BLaER1 treated with 17β-estradiol and CSF1 and Interleukin-3, amounts not matched to agents 10 nM and 100 nM (cell line): ENCODE results near the gene DDX39B.
A peak's percentile ranks its signal among the peaks of the same experiment; 100 is the strongest.
"Not testable (repeated sequence)": the region's sequence is repeated elsewhere in the genome, so short reads cannot be mapped to it uniquely, and the experiment has no call there.

ENCODE experiments used
- H3K27ac ChIP-seq, 11 experiments: shearing (Covaris generic); formaldehyde crosslinking; 2 replicates each; pipeline ENCODE4 v1.8.1; 2022
- H3K27me3 ChIP-seq, 11 experiments: shearing (Covaris generic); formaldehyde crosslinking; 2 replicates each; pipeline ENCODE4 v1.8.1; 2022
- H3K36me3 ChIP-seq, 11 experiments: shearing (Covaris generic); formaldehyde crosslinking; 2 replicates each; pipeline ENCODE4 v1.8.1; 2022
- H3K4me1 ChIP-seq, 10 experiments: shearing (Covaris generic); formaldehyde crosslinking; 2 replicates each; pipeline ENCODE4 v1.8.1; 2022
- H3K4me2 ChIP-seq, 11 experiments: shearing (Covaris generic); formaldehyde crosslinking; 2 replicates each; pipeline ENCODE4 v1.8.1; 2022
- H3K4me3 ChIP-seq, 10 experiments: shearing (Covaris generic); formaldehyde crosslinking; 2 replicates each; pipeline ENCODE4 v1.8.1; 2022
- H3K9ac ChIP-seq, 11 experiments: shearing (Covaris generic); formaldehyde crosslinking; 2 replicates each; pipeline ENCODE4 v1.8.1; 2022
- H3K9me3 ChIP-seq, 11 experiments: shearing (Covaris generic); formaldehyde crosslinking; replicated peaks in 1 of 11; 2 replicates each; pipeline ENCODE4 v1.8.1; 2022
- H4K20me1 ChIP-seq, 11 experiments: shearing (Covaris generic); formaldehyde crosslinking; 2 replicates each; pipeline ENCODE4 v1.8.1; 2022
- Cebpa-rat ChIP-seq, 11 experiments: shearing (Covaris generic); IDR thresholded peaks; 2 replicates each; pipeline ENCODE4 v1.8.1; 2022

Gene DDX39B

DNA sequence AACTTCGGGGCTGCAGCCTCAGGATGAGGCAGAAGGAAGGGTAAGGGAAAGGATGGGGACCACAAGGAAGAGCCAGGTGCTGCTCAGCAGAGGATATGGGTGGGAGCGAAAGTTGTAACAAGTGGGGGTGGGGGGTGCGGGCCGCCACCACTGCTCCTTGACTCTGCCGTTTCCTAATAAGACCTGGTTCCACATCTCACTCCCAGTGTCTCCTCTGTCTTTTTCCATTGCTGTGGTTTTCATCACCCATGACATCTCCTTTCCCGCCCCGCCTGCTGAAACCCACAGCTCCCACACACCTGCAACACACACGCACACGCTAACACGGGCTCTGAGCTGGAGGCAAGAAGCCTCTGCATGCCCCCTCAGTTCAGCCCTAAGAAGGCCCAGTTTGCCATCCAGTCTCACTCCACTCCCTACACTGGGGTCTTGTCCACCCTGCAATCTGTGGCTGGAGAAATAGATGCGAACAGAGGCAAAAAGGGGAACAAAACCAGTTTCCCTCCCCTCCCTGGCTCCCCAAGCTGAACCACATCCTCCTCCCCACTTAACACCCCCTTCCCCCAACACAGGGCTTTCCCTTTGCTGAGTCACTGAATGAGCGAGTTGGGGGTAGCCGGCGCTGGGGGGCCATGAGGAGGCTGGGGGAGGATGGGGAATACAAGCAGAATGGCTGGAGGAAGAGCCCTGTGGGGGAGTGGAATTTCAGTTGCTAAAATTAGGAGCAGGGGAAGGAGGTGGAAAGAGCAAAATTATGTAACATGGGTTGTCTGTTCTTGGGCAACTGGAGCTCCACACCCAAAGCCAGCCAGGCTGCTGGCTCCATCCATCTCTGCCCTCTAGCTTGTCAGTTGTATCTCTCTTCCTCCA lies 17.1 kb upstream of the DDX39B start:
- Histone ChIP-seq H4K20me1 (no peaks in the 10 kb centered on the region; a peak in 2 of 22 replicates), H3K9ac (peak overlapping the region; percentile 73 to 96 (median 92)), H3K4me3 (peak overlapping the region; percentile 30 to 69 (median 58)), H3K36me3 (peaks cover 3 to 24% (median 10%) of the 10 kb centered on the region in 11 experiments; a peak in 15 of 22 replicates), H3K4me1 (peaks cover 90 to 100% (median 96%) of the 10 kb centered on the region in 10 experiments), H3K27me3 (no peaks in the 10 kb centered on the region), H3K4me2 (peak overlapping the region; percentile 96 to 100 (median 100)), H3K27ac (peak overlapping the region; percentile 82 to 100 (median 99)), H3K9me3 (no peaks in the 10 kb centered on the region)
- TF ChIP-seq Cebpa-rat (IDR thresholded peaks at IDR 0.05): peak; percentile 64 to 95 (median 91); a peak in 20 of 22 replicates

GRCh38 chr6:31558318-31558625 lies 16.5 kb upstream of the DDX39B start:
- no peaks in the 10 kb centered on the region for H3K27me3 ChIP-seq
- H3K9me3 ChIP-seq: no peaks in the 10 kb centered on the region
- H4K20me1 ChIP-seq: no peaks in the 10 kb centered on the region; a peak in 2 of 22 replicates
- H3K36me3 ChIP-seq: peaks cover 9 to 30% (median 16%) of the 10 kb centered on the region in 11 experiments; a peak in 17 of 22 replicates
- H3K4me1 ChIP-seq: peaks cover 84 to 100% (median 96%) of the 10 kb centered on the region in 10 experiments
- peak overlapping the region; percentile 65 to 96 (median 92) for H3K9ac ChIP-seq
- no peak for TF ChIP-seq Cebpa-rat (IDR thresholded peaks at IDR 0.05)
- peak overlapping the region; percentile 82 to 100 (median 99) for H3K27ac ChIP-seq
- peak overlapping the region; percentile 96 to 100 (median 100) for H3K4me2 ChIP-seq
- H3K4me3 ChIP-seq: peak overlapping the region; percentile 30 to 69 (median 58)

DNA sequence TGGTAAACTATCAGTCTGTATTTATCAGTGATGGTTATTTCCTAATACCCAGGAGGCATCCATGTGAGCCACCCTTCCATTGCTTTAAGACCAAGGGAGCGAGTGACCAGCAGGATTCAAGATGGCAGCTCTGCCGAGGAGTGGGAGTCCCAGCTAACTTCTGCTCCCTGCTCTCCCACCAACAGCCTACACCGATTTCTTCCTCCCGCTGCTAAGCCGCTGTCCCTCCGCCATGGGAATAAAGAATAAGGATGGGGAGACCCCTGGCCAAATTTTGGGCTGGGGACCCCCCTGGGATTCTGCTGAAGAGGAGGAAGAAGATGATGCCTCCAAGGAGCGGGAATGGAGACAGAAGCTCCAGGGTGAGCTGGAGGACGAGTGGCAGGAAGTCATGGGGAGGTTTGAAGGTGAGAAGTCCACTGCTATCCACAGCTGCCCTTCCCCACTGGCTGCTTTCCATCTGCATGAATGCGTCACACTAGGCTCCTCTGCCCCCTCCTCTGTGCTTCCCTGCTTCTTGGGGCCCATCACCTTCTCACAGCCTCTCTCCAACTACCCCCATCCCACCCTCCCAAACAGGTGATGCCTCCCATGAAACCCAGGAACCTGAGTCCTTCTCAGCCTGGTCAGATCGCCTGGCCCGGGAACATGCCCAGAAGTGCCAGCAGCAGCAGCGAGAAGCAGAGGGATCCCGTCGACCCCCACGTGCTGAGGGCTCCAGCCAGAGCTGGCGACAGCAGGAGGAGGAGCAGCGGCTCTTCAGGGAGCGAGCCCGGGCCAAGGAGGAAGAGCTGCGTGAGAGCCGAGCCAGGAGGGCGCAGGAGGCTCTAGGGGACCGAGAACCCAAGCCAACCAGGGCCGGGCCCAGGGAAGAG lies 15.9 kb upstream of the DDX39B start:
- peaks cover 78 to 99% (median 94%) of the 10 kb centered on the region in 10 experiments for H3K4me1 ChIP-seq
- H3K36me3 ChIP-seq: peaks cover 13 to 35% (median 21%) of the 10 kb centered on the region in 11 experiments; a peak in 17 of 22 replicates
- H3K27me3 ChIP-seq: no peaks in the 10 kb centered on the region
- H3K27ac ChIP-seq: peak overlapping the region; percentile 82 to 100 (median 99)
- peak overlapping the region; percentile 96 to 100 (median 100) for H3K4me2 ChIP-seq
- peak overlapping the region; percentile 65 to 96 (median 92) for H3K9ac ChIP-seq
- H4K20me1 ChIP-seq: no peaks in the 10 kb centered on the region; a peak in 2 of 22 replicates
- H3K4me3 ChIP-seq: peak overlapping the region; percentile 30 to 69 (median 58)
- TF ChIP-seq Cebpa-rat (IDR thresholded peaks at IDR 0.05): no peak
- H3K9me3 ChIP-seq: no peaks in the 10 kb centered on the region

DNA sequence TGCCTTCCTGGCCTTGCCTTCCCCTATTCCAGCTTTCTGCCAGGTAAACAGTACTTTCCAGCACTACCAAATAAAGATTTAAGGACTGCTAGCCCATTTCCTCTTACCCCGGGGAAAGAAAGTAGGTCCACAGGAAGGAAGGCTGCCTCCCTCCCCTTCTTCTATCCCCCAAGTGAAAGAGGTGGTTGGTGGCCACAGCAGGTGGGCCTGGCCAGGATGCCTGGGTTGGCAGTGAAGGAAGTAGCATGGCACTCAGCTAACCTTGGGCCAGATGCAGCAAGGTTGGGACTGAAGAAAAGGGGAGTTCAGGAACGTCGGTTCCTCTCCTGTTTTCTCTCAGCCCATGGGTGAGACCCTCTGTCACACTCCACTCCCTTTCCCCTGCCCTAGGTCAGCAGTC lies 14.5 kb upstream of the DDX39B start:
- Histone ChIP-seq H3K4me1 (peaks cover 64 to 93% (median 89%) of the 10 kb centered on the region in 10 experiments), H3K27me3 (no peaks in the 10 kb centered on the region), H3K4me2 (peak overlapping the region; percentile 96 to 100 (median 100)), H3K4me3 (peak overlapping the region in 3 of 10 experiments; percentile 0 to 19 (median 18); a peak in 3 of 20 replicates), H3K36me3 (peaks cover 13 to 41% (median 23%) of the 10 kb centered on the region in 11 experiments; a peak in 17 of 22 replicates), H3K9me3 (no peaks in the 10 kb centered on the region), H4K20me1 (no peaks in the 10 kb centered on the region; a peak in 2 of 22 replicates), H3K9ac (peak overlapping the region in 10 of 11 experiments; percentile 20 to 94 (median 46); a peak in 14 of 22 replicates), H3K27ac (peak overlapping the region in 10 of 11 experiments; percentile 25 to 100 (median 98); a peak in 19 of 22 replicates)
- TF ChIP-seq Cebpa-rat (IDR thresholded peaks at IDR 0.05): no peak

- Histone ChIP-seq H3K27ac (peak overlapping the region in 8 of 11 experiments; percentile 38 to 85 (median 55); a peak in 16 of 22 replicates), H3K36me3 (peaks cover 12 to 56% (median 33%) of the 10 kb centered on the region in 11 experiments; a peak in 20 of 22 replicates), H3K4me2 (peak overlapping the region in 8 of 11 experiments; percentile 23 to 39 (median 28); a peak in 13 of 22 replicates), H3K4me1 (peaks cover 43 to 85% (median 75%) of the 10 kb centered on the region in 10 experiments), H3K9ac (peak overlapping the region in 3 of 11 experiments; percentile 5 to 33 (median 26); a peak in 6 of 22 replicates)
- H4K20me1 ChIP-seq, H3K27me3 ChIP-seq, H3K9me3 ChIP-seq, H3K4me3 ChIP-seq: not testable (repeated sequence)
Observed at GRCh38 chr6:31551371-31551770, 9.6 kb upstream of the DDX39B start.

DNA sequence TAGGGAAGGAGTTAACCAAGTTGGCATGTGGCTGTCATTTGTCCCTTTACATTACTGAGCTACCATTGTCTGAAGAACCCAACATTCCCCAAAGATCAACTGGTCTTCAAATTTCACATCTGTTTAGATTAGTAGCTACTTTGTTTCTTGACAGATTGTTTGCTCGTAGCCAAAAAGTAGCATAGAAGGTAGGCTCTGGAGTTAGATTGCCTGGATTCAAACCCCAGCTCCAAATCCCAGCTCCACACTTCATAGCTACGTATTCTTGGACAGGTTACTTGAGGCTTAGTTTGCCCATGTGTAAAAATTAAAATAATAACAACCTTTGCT lies 6.7 kb upstream of the DDX39B start:
- Histone ChIP-seq H3K9me3 (no peaks in the 10 kb centered on the region), H3K27me3 (no peaks in the 10 kb centered on the region), H3K36me3 (peaks cover 6 to 36% (median 23%) of the 10 kb centered on the region in 11 experiments; a peak in 20 of 22 replicates), H3K9ac (peak overlapping the region; percentile 74 to 88 (median 81)), H3K27ac (peak overlapping the region; percentile 76 to 89 (median 84); a peak in 21 of 22 replicates), H3K4me1 (peaks cover 52 to 83% (median 73%) of the 10 kb centered on the region in 10 experiments), H4K20me1 (no peaks in the 10 kb centered on the region), H3K4me2 (peak overlapping the region; percentile 82 to 100 (median 95)), H3K4me3 (peak overlapping the region; percentile 53 to 70 (median 60); a peak in 19 of 20 replicates)
- TF ChIP-seq Cebpa-rat (IDR thresholded peaks at IDR 0.05): no peak

GRCh38 chr6:31547727-31548543 lies 6.1 kb upstream of the DDX39B start:
- Histone ChIP-seq H3K9me3 (no peaks in the 10 kb centered on the region), H3K4me1 (peaks cover 58 to 83% (median 73%) of the 10 kb centered on the region in 10 experiments), H3K4me2 (peak overlapping the region; percentile 82 to 100 (median 95)), H3K4me3 (peak overlapping the region; percentile 53 to 70 (median 60)), H3K27me3 (no peaks in the 10 kb centered on the region), H3K27ac (peak overlapping the region; percentile 76 to 89 (median 84)), H4K20me1 (no peaks in the 10 kb centered on the region), H3K36me3 (peaks cover 0 to 30% (median 20%) of the 10 kb centered on the region in 11 experiments; a peak in 16 of 22 replicates), H3K9ac (peak overlapping the region; percentile 74 to 88 (median 81))
- TF ChIP-seq Cebpa-rat (IDR thresholded peaks at IDR 0.05): no peak
